ENCODE data around the gene GFER. TPM values are rescaled to one million over a fixed set of nuclear protein-coding genes. Genes with fewer than 3 reads are reported as not detected.

GFER gene
- polyA plus RNA-seq, 1 of the 3 experiments (the other 2 are of a cell fraction): 20.4 TPM

GRCh38 chr16:1999866-2000514 is 16.0 kb downstream of the GFER start:
- no peak overlapping the region for H3K27ac ChIP-seq (ENCODE audit: low read depth in 2 of 2, low read length in 1 of 2)
- CTCF ChIA-PET: interaction anchor here (1.0 to 1.5 kb wide), 4 partner anchors 10 to 141 kb away, joined by 3 to 4 read pairs (median 4); partner anchors contain the start of gene SYNGR3
- H4K20me1 ChIP-seq (ENCODE audit: insufficient read depth): peaks cover 31% of the 10 kb centered on the region
- POLR2A ChIA-PET: no interaction called here
- H3K4me3 ChIP-seq (ENCODE audit: low read depth in 2 of 2, low read length in 1 of 2): no peak overlapping the region
- H3K27me3 ChIP-seq (ENCODE audit: insufficient read depth): no peaks in the 10 kb centered on the region
- WGBS (ENCODE audit: low lambda C conversion rate): 93% methylated on average over 21 of the region's 28 CpGs
- H2AFZ ChIP-seq (ENCODE audit: low read depth): no peak overlapping the region
- peaks cover 19% of the 10 kb centered on the region for H3F3A ChIP-seq (replicated peaks; ENCODE audit: insufficient read depth)
- peaks cover 6 to 16% of the 10 kb centered on the region in 2 experiments; a peak in 2 of 4 replicates for H3K4me1 ChIP-seq (ENCODE audit: control insufficient read depth in 1 of 2, insufficient read depth in 2 of 2, low read depth in 1 of 2, low read length in 1 of 2)
- H3K36me3 ChIP-seq (replicated peaks in 1 of 2; ENCODE audit: control insufficient read depth in 1 of 2, insufficient read depth in 2 of 2, low read length in 1 of 2): peaks cover 8 to 58% of the 10 kb centered on the region in 2 experiments
- peaks cover 31% of the 10 kb centered on the region; the same call in 1 of the 2 replicates for H3K79me2 ChIP-seq (ENCODE audit: insufficient read depth)
- TF ChIP-seq USF1 (IDR thresholded peaks at IDR 0.05; ENCODE audit: borderline replicate concordance, low read depth) (no peak), PBX3 (IDR thresholded peaks at IDR 0.05) (no peak), IRF3 (IDR thresholded peaks at IDR 0.05; ENCODE audit: low read depth, low read length) (no peak)
- no peak overlapping the region for H3K9ac ChIP-seq
- H3K4me2 ChIP-seq: no peak overlapping the region
- H3K9me3 ChIP-seq: no peaks in the 10 kb centered on the region
- no peak for DNase-seq
- no peaks in the 10 kb centered on the region for H3K9me2 ChIP-seq

- H4K20me1 ChIP-seq (ENCODE audit: insufficient read depth): peaks cover 42% of the 10 kb centered on the region
- peaks cover 8 to 62% of the 10 kb centered on the region in 2 experiments for H3K36me3 ChIP-seq (replicated peaks in 1 of 2; ENCODE audit: control insufficient read depth in 1 of 2, insufficient read depth in 2 of 2, low read length in 1 of 2)
- H3K4me2 ChIP-seq: no peak overlapping the region
- H3K27me3 ChIP-seq (ENCODE audit: insufficient read depth): no peaks in the 10 kb centered on the region
- H3K9ac ChIP-seq: no peak overlapping the region
- peaks cover 42% of the 10 kb centered on the region for H3K79me2 ChIP-seq (ENCODE audit: insufficient read depth)
- H3F3A ChIP-seq (replicated peaks; ENCODE audit: insufficient read depth): peaks cover 13% of the 10 kb centered on the region
- no peak for DNase-seq
- no peaks in the 10 kb centered on the region for H3K9me2 ChIP-seq
- H3K4me3 ChIP-seq (ENCODE audit: low read depth in 2 of 2, low read length in 1 of 2): no peak overlapping the region
- ChIA-PET CTCF (interaction anchor here (1.3 to 1.4 kb wide), 2 partner anchors 17 to 139 kb away, joined by 3 to 4 read pairs; partner anchors contain the start of gene GFER), POLR2A (no interaction called here)
- no peaks in the 10 kb centered on the region for H3K9me3 ChIP-seq
- no peak overlapping the region for H2AFZ ChIP-seq (ENCODE audit: low read depth)
- H3K4me1 ChIP-seq (ENCODE audit: control insufficient read depth in 1 of 2, insufficient read depth in 2 of 2, low read depth in 1 of 2, low read length in 1 of 2): peaks cover 9 to 26% of the 10 kb centered on the region in 2 experiments; a peak in 3 of 4 replicates
- no peak for TF ChIP-seq MEF2A (IDR thresholded peaks at IDR 0.05; ENCODE audit: borderline replicate concordance, low read depth)
- no peak for TF ChIP-seq ZBTB33 (IDR thresholded peaks at IDR 0.05; ENCODE audit: borderline replicate concordance, low read depth)
- no peak for TF ChIP-seq RCOR1 (IDR thresholded peaks at IDR 0.05; ENCODE audit: low read length)
- TF ChIP-seq NFIC (IDR thresholded peaks at IDR 0.05; ENCODE audit: borderline replicate concordance): no peak
- no peak for TF ChIP-seq JUND (IDR thresholded peaks at IDR 0.05)
- TF ChIP-seq EP300 (IDR thresholded peaks at IDR 0.05; ENCODE audit: borderline replicate concordance in 1 of 2, low read depth in 1 of 2, low read length in 1 of 2): no peak
- no peak for TF ChIP-seq USF1 (IDR thresholded peaks at IDR 0.05; ENCODE audit: borderline replicate concordance, low read depth)
- TF ChIP-seq REST (IDR thresholded peaks at IDR 0.05; ENCODE audit: low read depth, low read length): no peak
- 91% methylated on average over 13 of the region's 19 CpGs for WGBS (ENCODE audit: low lambda C conversion rate)
- H3K27ac ChIP-seq (ENCODE audit: low read depth in 2 of 2, low read length in 1 of 2): no peak overlapping the region
These were observed 17.0 kb downstream of the GFER start for GRCh38 chr16:2001035-2001434.
